ENCODE results near the gene PEX10.
A peak's percentile ranks its signal among the peaks of the same experiment; 100 is the strongest.

PEX10 gene

DNA sequence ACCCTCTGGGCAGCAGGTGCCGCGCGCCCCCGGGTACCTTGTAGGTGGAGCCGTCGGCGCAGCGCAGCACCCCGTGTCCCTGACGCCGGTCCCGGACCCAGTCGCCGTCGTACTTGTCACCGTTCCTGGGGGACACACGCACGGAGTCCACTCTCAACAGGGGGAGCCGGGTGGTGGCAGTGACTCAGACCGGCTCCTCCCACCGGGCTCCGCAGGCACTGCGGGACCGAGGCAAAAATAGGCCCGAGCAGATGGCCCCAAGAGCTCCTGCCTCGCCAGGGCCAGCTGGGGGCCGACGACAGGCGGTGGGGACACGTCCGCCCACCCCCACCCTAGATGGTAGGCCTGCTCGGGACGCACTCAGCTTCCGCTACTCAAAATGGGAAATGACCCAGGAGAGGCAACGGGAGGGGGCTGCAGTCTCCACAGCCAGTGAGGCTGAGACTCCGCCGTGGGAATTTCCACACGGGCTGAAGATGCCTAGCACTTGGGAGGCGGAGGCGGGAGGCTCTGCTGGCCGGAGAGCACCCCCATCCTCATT, 27.4 kb downstream of the PEX10 start:
- no peak for DNase-seq

DNA sequence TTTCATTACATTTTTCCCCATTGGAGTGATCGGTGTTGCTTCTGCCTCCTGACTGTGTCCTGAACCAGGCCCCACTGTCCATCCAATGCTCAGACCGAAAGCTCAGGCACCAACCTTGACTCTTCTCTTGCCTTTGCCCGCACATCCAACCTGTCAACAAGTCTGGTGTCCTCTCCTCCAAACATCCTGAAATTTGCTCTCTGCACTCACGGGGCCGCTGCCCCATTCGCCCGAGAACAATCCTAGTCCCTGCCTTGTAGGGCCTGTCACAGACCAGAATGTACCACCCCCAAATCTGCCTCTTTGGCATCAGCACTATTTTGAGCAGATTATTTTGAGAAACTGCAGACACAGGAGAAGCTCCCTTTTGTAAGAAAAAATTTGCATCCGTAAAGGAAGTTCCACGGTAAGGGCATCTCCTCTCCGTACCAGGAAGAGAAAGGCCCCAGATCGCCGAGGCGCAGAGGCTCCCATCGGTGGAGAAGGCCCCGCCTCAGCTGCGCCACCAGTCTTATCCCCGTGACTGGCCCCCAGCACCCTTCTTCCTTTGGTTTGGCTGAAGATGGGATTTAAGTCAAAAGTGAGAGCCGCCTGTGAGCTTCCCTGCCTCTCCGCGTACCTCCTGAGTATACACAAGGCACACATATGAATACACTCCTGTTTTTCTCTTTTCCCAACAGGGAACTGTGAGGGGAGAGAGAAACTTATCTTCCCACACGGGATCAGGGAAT, 28.1 kb downstream of the PEX10 start:
- DNase-seq = no peak

DNA sequence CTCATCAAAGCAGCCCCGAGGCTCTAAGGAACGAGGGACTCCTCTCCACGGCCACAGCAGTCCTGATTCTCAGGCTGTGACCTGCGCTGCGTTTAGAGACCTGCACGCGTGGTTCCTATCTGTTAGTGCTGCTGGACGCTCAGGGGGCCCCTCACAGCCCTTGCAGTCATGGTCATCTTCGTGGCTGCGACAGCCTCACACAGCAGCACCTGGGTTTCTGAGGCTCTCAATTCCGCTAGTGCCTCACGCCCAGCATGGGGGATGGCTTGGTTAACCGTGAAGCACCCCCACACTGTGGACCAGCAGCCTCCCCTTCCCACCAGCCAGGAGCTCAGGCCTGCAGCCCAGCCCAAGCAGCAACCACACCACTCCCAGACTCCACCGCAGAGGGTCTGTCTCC, 28.8 kb downstream of the PEX10 start:
- DNase-seq = no peak

DNA sequence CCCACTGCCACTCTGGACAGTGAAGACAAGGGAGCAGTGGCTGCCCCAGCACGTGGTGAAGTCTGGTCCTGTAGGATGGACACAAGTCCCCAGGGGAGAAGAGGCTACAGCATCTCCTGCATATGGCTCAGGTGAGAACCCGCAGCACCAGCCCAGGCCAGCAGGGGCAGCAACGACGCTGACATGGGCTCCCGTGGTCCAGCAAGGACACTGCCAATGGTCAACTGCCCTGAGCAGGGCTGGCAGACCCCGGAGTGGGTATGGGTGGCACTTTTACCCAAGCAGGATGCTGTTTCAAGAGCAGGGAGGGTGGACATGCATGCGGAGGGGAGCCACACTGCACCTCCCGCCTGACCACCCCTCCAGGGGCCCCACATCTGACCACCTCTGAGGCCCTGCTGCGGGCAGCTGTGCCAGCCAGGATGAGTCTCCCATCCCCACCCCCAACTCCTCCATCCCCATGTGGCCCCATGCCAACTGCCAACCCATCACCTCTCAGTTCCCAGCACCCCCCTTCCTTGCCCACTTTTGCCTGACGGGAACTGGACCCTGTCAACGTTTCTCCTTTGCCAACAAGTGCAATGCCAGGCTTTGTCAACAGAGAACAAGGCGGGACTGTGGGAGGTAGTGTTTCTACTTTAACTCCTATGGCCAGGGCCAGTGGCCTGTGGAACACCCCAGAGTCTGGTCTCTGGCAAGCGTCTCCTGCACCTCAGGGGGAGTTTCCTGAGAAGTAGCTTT, 29.6 kb downstream of the PEX10 start:
- DNase-seq = no peak

DNA sequence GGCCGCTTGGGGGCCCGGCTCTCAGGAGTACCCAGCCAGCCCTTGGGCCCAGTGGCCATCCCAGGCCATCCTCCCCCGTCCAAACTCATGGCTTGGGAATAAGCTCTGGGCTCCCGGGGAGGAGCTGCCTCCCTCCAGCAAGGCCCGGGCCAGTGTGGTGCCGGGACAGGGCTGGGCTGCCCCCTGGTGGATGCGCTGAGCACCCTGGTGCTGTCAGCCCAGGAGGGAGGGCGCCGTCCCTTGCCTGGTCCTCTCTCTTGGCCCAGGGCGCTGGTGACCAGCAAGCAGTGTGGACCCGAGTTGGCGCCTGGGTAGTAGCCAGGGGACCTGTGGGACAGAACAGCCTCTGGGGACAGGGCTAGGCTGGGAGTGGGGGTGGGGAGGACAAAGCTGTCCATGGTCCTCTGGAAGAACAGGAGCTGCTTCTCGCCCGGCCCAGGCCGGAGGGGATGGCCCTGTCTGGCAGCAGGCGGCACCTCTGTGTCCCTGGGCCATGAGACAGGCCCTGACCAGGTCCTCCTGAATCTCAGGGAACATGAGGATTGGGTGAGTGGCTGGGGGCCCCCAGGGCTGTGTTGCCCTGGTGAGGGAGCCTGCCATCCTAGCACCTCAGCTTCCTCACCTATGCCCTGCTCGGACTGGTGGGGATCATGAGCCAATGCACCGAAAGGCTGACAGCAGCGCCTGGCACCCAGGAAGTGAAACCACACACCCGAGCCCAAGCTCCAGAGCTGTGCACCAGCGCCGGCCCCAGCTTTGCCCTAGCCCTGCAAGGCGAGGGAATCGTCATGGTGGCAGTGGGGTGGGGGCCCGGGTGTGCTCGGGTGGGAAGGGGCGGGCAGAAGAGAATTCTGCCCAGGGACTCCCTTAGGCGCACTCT, 30.4 kb downstream of the PEX10 start:
- peak; percentile 50 for DNase-seq

DNA sequence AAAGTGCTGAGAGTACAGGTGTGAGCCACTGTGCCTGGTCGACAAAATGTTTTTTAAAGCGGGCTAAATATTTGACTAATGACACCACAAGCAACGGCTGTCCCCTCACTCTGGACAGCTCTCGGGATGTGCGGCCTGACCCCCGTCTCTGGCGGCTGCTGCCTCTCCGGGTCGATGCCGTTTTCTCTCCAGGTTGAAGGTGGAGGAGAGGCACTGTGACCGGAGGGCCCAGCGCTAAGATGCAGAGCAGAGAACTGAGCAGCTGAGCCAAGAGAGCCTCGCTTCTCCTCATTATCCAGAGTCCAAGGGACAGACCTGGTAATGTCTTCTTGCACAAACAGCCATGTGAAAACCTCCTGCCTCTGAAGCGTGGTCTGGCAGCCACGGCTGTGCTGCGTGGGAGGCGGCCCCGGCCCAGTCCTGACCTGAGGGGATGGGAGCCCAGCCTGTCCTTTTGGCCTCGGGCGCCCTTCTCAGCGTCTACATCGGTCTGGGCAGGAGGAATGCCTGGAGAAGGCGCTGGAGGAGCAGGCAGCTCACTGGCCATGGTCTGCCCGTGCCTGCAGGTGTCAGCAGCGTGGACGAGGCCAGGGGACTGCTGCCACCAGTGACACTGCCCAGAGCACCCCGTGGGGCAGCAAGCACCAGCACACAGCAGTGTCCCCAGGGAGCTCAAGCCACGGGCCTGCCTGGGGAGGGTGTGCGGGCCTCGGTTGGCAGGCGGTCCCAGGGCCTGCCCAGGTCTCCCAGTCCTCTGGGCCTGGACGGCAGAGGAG, 31.4 kb downstream of the PEX10 start:
- DNase-seq = no peak

DNA sequence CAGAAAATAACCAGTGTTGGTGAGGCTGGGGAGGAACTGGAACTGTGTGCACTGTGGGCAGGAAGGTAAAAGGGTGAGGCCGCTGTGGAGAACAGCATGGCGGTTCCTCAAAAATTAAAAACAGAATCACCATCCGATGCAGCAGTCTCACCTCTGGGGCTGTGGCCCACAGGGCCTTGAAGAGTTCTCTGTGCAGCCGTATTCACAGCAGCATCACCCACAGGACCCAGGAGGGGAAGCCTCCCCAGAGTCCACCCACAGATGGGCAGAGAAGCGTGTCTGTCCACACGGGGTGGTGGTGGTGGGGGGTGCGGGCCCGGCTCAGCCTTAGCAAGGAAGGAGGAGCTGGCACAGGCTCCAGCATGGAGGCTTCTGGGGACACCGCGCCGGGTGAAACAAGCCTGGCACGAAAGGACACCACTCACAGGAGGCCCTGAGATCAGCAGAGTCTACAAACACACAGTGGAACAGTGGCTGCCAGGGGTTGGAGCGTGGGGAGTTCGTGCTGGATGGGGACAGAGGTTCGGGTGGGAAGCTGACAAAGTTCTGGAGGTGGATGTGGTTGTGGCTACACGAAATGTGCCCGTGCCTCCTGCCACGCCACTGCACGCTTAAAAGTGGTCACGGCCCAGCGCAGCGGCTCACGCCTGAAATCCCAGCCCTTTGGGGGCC, 32.5 kb downstream of the PEX10 start:
- no peak for DNase-seq

DNA sequence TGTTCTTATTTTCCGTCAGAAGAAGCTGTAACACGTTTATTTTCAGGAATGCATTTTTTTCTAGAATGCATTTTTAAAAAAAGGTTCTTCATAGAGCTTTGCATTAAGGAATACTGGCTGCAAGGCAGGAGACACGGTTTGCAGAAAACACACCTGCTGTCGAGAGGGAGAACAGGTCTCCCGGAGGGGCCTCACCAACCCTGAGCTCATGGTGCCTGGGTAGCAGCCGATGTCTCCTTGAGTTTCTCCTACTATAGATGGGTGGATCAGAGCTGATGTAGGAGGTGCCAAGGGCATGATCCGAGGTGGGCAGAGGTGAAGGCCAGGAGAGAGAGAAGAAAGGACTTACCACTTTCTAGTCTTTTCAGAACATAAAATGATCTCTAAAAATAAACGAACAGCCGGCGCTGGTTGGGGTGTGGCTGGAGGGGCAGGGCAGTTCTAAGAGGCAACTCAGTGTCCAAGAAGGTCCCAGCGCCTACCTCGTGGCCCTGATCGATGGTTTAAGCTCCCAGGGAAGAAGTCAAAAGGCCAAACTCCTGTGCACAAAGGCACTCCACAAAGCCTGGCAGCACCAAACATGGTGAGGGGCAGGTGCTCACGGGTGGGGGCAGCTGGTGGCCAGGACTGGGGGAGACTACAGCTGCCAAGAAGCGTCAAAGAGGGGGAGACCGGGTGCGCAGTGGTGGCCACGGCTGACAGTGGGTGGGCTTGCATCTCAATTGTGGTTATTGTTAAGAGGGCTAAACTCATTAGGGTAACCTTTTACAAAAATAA, 33.2 kb downstream of the PEX10 start:
- no peak for DNase-seq

DNA sequence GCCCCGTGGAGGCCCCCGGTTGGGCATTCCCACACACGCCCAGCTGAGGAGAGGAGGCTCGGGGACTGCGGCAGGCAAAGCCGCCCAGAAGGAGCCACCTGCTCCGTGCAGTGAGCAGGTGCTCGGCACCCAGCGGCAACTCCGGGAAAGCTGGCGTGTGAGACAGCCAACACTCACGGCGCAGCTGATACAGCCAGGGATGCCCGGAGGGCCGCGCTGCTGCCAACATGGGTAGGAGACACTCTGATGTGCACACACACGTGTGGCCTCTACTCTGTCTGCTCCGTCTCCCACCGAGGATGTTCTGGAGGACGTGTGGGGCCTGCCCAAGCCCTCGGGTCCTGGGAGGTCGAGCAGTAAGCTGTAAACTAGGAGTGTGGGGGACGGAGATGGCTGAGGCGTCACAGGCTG, 33.9 kb downstream of the PEX10 start:
- no peak for DNase-seq

DNA sequence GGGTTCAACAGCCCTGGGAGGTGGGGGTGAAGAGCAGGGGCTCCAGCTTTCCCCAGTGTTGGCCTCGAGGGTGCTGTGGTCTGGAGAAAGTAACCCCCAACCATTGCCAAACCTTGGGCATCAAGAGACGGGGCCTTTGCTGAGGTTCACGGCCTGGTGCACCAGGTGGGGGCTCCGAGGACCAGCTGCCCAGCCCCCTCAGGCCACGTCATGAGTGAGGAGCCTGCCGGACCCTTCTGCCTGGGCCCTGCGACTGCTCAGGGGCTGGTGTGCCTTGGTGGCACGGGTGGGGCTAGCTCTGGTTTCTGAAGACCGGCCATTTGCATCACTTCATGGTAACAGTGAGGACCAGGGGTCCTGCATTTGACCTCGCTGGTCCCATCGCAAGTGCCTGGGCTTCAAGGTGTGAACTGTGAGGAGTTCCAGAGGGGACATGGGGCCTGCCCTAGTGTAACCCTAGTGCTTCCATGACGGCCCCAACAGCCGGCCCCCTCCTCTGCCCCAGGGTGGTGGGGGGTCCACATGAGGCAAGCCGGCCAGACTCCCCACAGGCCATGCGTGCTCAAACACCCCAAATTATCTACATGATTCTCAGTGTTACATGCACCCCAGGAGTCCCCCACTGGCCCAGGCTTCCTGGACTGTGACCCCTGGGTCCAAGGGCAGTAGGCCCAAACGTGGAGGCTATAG, 34.5 kb downstream of the PEX10 start:
- DNase-seq = no peak

DNA sequence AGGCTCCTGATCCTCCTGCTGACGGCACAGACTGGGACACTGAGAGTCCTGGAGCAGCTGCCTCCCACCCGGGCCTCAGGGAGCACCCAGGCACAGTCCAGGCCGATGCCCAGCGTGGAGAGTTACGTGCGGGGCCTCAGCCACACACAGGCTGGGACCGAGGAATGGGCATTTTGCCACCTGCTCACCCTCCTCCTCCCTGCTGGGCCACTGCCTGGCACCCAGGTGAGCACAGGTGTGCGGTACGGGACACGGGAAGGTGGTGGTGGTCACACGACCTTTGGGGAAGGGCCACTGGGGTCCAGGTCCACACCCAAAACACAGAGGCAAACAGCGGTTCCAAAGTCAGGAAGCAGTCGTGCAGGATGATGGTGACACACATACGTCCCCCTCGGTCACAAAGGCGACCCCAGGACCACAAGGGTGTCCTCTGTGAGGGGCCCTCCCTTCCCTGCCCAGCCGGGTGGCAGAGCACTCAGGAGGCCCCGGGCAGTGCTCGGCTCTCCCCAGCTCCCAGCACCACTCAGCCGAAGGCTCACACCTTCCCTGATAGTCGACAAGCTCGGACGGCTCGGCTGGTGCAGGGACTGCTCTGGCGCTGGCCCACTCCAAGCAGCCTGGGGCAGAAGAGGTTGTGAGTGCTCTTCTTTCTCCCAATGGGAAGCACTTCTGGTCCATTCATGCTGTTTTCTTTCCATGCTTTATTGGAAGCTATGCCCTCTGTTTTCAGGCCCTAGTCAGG, 35.3 kb downstream of the PEX10 start:
- DNase-seq = no peak

DNA sequence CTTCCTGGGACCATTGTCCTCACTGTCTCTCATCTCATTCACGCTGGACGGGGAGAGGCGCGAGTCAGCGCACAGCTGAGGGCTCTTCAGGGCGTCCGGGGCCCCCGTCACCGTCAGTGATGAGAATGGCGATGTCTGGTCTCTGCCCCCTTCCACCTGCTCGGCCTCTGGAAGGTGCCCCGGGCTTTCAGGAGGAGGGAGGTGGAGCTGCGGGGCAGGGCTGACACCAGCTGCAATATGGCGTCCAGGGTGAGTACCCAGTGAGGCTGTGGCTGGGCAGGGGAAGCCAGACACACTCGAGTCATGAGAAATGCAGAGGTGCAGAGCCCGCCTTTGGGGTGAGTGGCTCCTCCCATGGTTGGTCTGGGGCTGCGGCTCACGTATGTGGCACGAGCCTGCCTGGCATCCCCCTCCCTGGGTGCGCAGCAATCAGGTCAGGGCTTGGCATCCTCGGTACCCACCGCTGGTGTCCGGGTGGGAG, 36.1 kb downstream of the PEX10 start:
- DNase-seq = no peak

DNA sequence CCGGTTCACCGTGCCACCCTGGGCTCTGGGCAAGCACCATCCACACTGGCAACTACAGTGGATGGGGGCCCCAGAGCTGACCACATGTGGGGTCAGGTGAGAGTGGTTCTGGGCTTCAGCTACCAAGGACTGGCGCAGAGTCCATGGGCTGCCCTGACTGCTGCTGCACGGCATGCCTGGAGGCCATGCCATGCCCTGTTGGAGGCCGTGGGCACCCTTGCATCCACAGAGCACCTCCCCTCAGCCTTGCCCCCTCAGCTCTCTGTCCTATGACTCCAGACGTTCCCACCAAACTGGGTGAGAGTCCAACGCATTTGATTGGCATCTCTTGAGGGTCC, 36.5 kb downstream of the PEX10 start:
- no peak for DNase-seq

DNA sequence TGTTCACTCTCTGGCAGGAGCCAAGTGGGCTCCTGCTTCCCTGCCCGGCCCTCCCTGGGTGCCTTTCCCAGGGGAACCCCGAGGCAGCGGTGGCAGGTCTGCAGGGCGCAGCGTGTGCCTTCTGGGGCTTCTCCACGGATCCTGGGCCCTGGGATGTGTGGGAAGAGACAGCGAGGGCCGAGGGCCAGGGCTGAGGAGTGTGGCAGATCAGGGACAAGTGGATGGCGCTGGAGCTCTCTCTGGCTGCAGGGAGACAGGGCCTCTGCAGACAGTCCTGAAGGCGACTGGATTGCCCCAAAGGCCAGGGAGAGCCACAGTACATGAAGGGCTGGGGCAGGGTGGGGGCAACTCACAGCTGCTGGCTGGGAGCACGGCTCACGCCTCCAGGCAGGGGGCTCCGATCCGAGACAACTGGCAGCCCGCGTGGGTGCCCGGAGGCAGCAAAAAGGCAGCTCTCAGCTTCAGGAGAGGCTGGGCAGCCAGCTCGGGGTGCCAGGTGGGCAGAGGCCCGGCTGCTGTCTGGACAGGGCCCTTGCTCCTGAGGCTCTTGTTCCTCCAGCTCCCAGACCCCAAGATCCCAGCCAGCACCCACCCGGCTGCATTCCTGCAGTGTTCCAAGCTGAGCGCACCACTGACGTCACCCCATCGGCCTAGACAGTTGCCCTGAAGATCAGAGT, 37.0 kb downstream of the PEX10 start:
- no peak for DNase-seq

DNA sequence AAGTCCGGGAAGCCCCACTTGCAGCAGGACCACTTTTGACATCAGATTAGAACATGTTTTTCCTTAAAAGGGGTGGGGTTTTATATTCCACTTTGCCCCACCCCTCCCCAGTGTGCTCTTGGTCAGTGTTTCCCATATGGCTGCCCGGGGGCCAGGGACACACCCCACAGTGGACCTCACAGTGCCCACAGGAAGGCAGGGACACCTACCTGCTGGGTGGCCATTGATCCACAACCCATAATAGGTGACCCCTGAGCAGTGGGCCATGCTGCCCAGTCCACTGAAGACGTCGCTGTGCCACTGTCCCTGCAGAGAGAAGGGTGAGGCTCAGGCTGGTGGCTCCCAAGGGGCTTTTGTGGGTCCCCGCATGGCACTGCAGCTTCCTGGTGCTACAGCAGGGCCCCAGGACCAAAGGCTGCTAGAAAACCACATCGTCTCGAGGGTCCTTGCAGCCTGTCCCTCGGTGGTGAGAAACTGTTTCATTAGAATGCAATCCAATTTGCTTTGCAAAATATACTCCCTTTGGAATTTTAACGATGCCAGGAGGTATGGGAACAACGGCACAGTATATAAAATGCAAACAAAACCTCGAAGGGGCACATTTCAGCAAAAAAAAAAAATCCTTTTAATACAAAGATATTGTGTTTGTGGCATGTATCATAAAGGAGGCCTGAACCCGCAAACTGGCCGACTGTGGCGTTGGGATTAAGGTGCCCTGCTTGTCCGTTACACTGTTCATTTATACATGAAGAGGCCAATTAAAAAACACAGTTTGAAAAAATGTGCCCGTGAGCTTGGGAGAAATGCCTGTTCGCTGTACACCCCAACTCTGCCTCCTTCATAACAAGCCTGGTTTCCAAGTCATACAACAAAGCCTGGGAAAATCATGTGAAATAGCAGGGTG, 37.9 kb downstream of the PEX10 start:
- DNase-seq = no peak

DNA sequence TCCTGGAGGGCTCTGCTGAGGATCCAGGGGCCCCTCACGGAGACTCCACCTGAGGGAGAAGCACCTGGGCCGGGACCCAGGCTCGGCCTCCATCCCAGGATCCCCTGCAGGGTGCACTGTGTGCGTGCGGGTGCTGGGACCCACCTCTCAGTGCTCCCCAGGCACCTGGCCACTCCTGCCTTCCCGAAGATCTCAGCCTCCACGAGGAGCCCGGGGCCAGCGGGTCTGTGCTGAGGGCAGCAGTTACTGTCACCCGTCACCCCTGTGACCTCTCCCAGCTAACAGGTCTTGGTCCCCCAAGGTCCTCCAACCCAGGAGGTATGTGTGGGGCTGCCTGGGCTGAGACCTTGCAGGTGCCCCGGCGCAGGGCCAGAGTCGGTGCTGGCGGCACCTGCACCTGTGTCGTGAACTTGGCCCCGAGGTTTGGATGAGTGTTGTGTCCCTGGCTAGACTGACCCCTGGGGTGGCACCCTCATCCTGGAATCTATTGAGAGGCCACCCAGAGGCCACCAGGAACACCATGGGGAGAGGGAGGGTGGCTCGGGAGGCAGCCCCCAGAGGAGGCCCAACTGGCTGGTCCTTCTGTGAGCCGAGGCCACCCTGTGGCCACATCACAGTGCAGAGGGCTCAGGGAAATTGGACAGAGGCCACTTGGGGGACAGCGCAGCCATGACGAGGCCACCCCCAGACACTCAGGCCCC, 38.7 kb downstream of the PEX10 start:
- no peak for DNase-seq

Data from GDM1 (cell line).